Activated naive CD4-positive, alpha-beta T cell treated with anti-CD3 and anti-CD28 coated beads, Interleukin-2, amount 10 ng/mL, durations not matched to agents 7 days and 5 days (primary cell): ENCODE measurements around the gene AWAT2.
A peak's percentile ranks its signal among the peaks of the same experiment; 100 is the strongest.

Experiments used
- CTCF ChIA-PET: fragments of 350-600 bp; sonication (Branson Sonifier 250); formaldehyde crosslinking; loops from one replicate; lab custom pipeline; 2021; ENCODE audit warnings: antibody characterized with exemption; lab: Charles Lee
- DNase-seq: peaks from one replicate; pipeline ENCODE4 v3.0.0-alpha.2; 2020
- H3K27ac Mint-ChIP-seq: one replicate; pipeline ENCODE4 v1.8.0; 2021; ENCODE audit warnings: mild to moderate bottlenecking, moderate library complexity, mixed read lengths
- H3K27me3 Mint-ChIP-seq: one replicate; pipeline ENCODE4 v1.8.0; 2021; ENCODE audit warnings: mild to moderate bottlenecking, mixed read lengths
- H3K36me3 Mint-ChIP-seq: one replicate; pipeline ENCODE4 v1.8.0; 2021; ENCODE audit warnings: mixed read lengths
- H3K4me1 Mint-ChIP-seq: one replicate; pipeline ENCODE4 v1.8.0; 2021; ENCODE audit warnings: mixed read lengths
- H3K4me3 Mint-ChIP-seq: one replicate; pipeline ENCODE4 v1.8.0; 2021; ENCODE audit warnings: mild to moderate bottlenecking, moderate library complexity, mixed read lengths
- H3K9me3 Mint-ChIP-seq: one replicate; pipeline ENCODE4 v1.8.0; 2021; ENCODE audit warnings: mixed read lengths

The AWAT2 gene

GRCh38 chrX:70049925-70050324 lies at the start of gene AWAT2:
TSS of gene AWAT2 (minus strand) at chrX:70049938. CDS start at chrX:70049932, 6 bp downstream.
- no peak within 1 kb of the TSS for H3K27ac Mint-ChIP-seq

GRCh38 chrX:70096052-70096451 lies 46.3 kb upstream of the AWAT2 start:
- Mint-ChIP-seq H3K27ac (no peak overlapping the region), H3K4me3 (no peak overlapping the region), H3K27me3 (peaks cover 12% of the 10 kb centered on the region), H3K4me1 (peaks cover 2% of the 10 kb centered on the region), H3K9me3 (no peaks in the 10 kb centered on the region), H3K36me3 (no peaks in the 10 kb centered on the region)
- CTCF ChIA-PET: interaction anchor here (0.8 to 1.8 kb wide), 10 partner anchors 10 to 1430 kb away, joined by 3 to 6 read pairs (median 3); no protein-coding TSS in a partner anchor
- DNase-seq: peak; percentile 28

More at GRCh38 chrX:70049925-70050324, at the start of gene AWAT2:
- H3K27me3 Mint-ChIP-seq: no peaks in the 10 kb centered on the region
- CTCF ChIA-PET: no interaction called here
- no peaks in the 10 kb centered on the region for H3K36me3 Mint-ChIP-seq
- no peaks in the 10 kb centered on the region for H3K9me3 Mint-ChIP-seq
- no peak within 1 kb of the TSS for H3K4me3 Mint-ChIP-seq
- no peaks in the 10 kb centered on the region for H3K4me1 Mint-ChIP-seq
- no peak for DNase-seq

- peaks cover 7% of the 10 kb centered on the region for H3K27me3 Mint-ChIP-seq
- H3K4me3 Mint-ChIP-seq: no peak overlapping the region
- H3K9me3 Mint-ChIP-seq: no peaks in the 10 kb centered on the region
- no peaks in the 10 kb centered on the region for H3K36me3 Mint-ChIP-seq
- peaks cover 6% of the 10 kb centered on the region for H3K4me1 Mint-ChIP-seq
- no peak overlapping the region for H3K27ac Mint-ChIP-seq
- CTCF ChIA-PET: interaction anchor here (1.7 kb wide), 1 partner anchor 61 kb away, joined by 4 read pairs; no protein-coding TSS in a partner anchor
- DNase-seq: no peak
Observed at GRCh38 chrX:70092247-70092646, 42.5 kb upstream of the AWAT2 start.

- Mint-ChIP-seq H3K36me3 (no peaks in the 10 kb centered on the region), H3K9me3 (no peaks in the 10 kb centered on the region), H3K4me3 (no peak overlapping the region), H3K4me1 (peaks cover 4% of the 10 kb centered on the region), H3K27ac (no peak overlapping the region), H3K27me3 (peaks cover 4% of the 10 kb centered on the region)
- CTCF ChIA-PET: interaction anchor here (1.0 kb wide), 1 partner anchor 8 kb away, joined by 3 read pairs; no protein-coding TSS in a partner anchor
- DNase-seq: no peak
Observed at GRCh38 chrX:70089604-70090297, 40.0 kb upstream of the AWAT2 start.

GRCh38 chrX:70088751-70089150 lies 39.0 kb upstream of the AWAT2 start:
- DNase-seq: no peak
- no peak overlapping the region for H3K27ac Mint-ChIP-seq

GRCh38 chrX:70087857-70088630 lies 38.3 kb upstream of the AWAT2 start:
- DNase-seq: no peak
- no peak overlapping the region for H3K27ac Mint-ChIP-seq
- H3K36me3 Mint-ChIP-seq: no peaks in the 10 kb centered on the region
- H3K4me1 Mint-ChIP-seq: peaks cover 4% of the 10 kb centered on the region
- peaks cover 4% of the 10 kb centered on the region for H3K27me3 Mint-ChIP-seq
- CTCF ChIA-PET: interaction anchor here (1.0 kb wide), 1 partner anchor 10 kb away, joined by 3 read pairs; no protein-coding TSS in a partner anchor
- H3K4me3 Mint-ChIP-seq: no peak overlapping the region
- no peaks in the 10 kb centered on the region for H3K9me3 Mint-ChIP-seq

More at GRCh38 chrX:70088751-70089150, 39.0 kb upstream of the AWAT2 start:
- Mint-ChIP-seq H3K27me3 (peaks cover 4% of the 10 kb centered on the region), H3K4me1 (peaks cover 4% of the 10 kb centered on the region), H3K36me3 (no peaks in the 10 kb centered on the region), H3K9me3 (no peaks in the 10 kb centered on the region), H3K4me3 (no peak overlapping the region)
- CTCF ChIA-PET: interaction anchor here (1.0 kb wide), 1 partner anchor 9 kb away, joined by 3 read pairs; no protein-coding TSS in a partner anchor

GRCh38 chrX:70084592-70085240 lies 35.0 kb upstream of the AWAT2 start:
- no peaks in the 10 kb centered on the region for H3K36me3 Mint-ChIP-seq
- DNase-seq: no peak
- H3K27me3 Mint-ChIP-seq: peaks cover 4% of the 10 kb centered on the region
- H3K4me3 Mint-ChIP-seq: no peak overlapping the region
- no peaks in the 10 kb centered on the region for H3K9me3 Mint-ChIP-seq
- no peak overlapping the region for H3K27ac Mint-ChIP-seq
- CTCF ChIA-PET: no interaction called here
- peaks cover 2% of the 10 kb centered on the region for H3K4me1 Mint-ChIP-seq

GRCh38 chrX:70082723-70083122 lies 33.0 kb upstream of the AWAT2 start:
- Mint-ChIP-seq H3K36me3 (no peaks in the 10 kb centered on the region), H3K4me1 (no peaks in the 10 kb centered on the region), H3K4me3 (no peak overlapping the region), H3K9me3 (no peaks in the 10 kb centered on the region), H3K27ac (no peak overlapping the region), H3K27me3 (no peaks in the 10 kb centered on the region)
- CTCF ChIA-PET: interaction anchor here (1.0 kb wide), 1 partner anchor 14 kb away, joined by 4 read pairs; no protein-coding TSS in a partner anchor
- no peak for DNase-seq

- H3K4me1 Mint-ChIP-seq: no peaks in the 10 kb centered on the region
- no peak overlapping the region for H3K27ac Mint-ChIP-seq
- DNase-seq: no peak
- H3K36me3 Mint-ChIP-seq: no peaks in the 10 kb centered on the region
- H3K9me3 Mint-ChIP-seq: no peaks in the 10 kb centered on the region
- no peaks in the 10 kb centered on the region for H3K27me3 Mint-ChIP-seq
- no peak overlapping the region for H3K4me3 Mint-ChIP-seq
- CTCF ChIA-PET: no interaction called here
Observed at GRCh38 chrX:70079870-70080269, 30.1 kb upstream of the AWAT2 start.

- no peaks in the 10 kb centered on the region for H3K9me3 Mint-ChIP-seq
- no peaks in the 10 kb centered on the region for H3K36me3 Mint-ChIP-seq
- no peak overlapping the region for H3K4me3 Mint-ChIP-seq
- no peaks in the 10 kb centered on the region for H3K4me1 Mint-ChIP-seq
- no peak for DNase-seq
- no peaks in the 10 kb centered on the region for H3K27me3 Mint-ChIP-seq
- CTCF ChIA-PET: no interaction called here
- H3K27ac Mint-ChIP-seq: no peak overlapping the region
Observed at GRCh38 chrX:70079297-70079696, 29.6 kb upstream of the AWAT2 start.

GRCh38 chrX:70066646-70067045 lies 16.9 kb upstream of the AWAT2 start:
- no peaks in the 10 kb centered on the region for H3K9me3 Mint-ChIP-seq
- CTCF ChIA-PET: no interaction called here
- no peak overlapping the region for H3K4me3 Mint-ChIP-seq
- peaks cover 8% of the 10 kb centered on the region for H3K27me3 Mint-ChIP-seq
- no peak for DNase-seq
- no peaks in the 10 kb centered on the region for H3K36me3 Mint-ChIP-seq
- no peaks in the 10 kb centered on the region for H3K4me1 Mint-ChIP-seq
- no peak overlapping the region for H3K27ac Mint-ChIP-seq

- no peak for DNase-seq
- peaks cover 8% of the 10 kb centered on the region for H3K27me3 Mint-ChIP-seq
- H3K4me1 Mint-ChIP-seq: no peaks in the 10 kb centered on the region
- H3K36me3 Mint-ChIP-seq: no peaks in the 10 kb centered on the region
- CTCF ChIA-PET: no interaction called here
- H3K27ac Mint-ChIP-seq: no peak overlapping the region
- no peak overlapping the region for H3K4me3 Mint-ChIP-seq
- no peaks in the 10 kb centered on the region for H3K9me3 Mint-ChIP-seq
Observed at GRCh38 chrX:70062961-70063550, 13.3 kb upstream of the AWAT2 start.

- H3K27me3 Mint-ChIP-seq: peaks cover 8% of the 10 kb centered on the region
- H3K36me3 Mint-ChIP-seq: no peaks in the 10 kb centered on the region
- H3K4me1 Mint-ChIP-seq: no peaks in the 10 kb centered on the region
- no peak for DNase-seq
- CTCF ChIA-PET: no interaction called here
- H3K9me3 Mint-ChIP-seq: no peaks in the 10 kb centered on the region
- H3K4me3 Mint-ChIP-seq: no peak within 1 kb of the TSS
- H3K27ac Mint-ChIP-seq: no peak within 1 kb of the TSS
Observed at GRCh38 chrX:70062076-70062475, 12.3 kb upstream of the AWAT2 start, which contains the start of gene OTUD6A. TSS of gene OTUD6A (plus strand) at chrX:70062457. CDS start at chrX:70062525, 68 bp downstream.

GRCh38 chrX:70054391-70054790 lies 4.7 kb upstream of the AWAT2 start:
- no peaks in the 10 kb centered on the region for H3K9me3 Mint-ChIP-seq
- H3K36me3 Mint-ChIP-seq: no peaks in the 10 kb centered on the region
- peaks cover 4% of the 10 kb centered on the region for H3K27me3 Mint-ChIP-seq
- CTCF ChIA-PET: no interaction called here
- no peak for DNase-seq
- H3K27ac Mint-ChIP-seq: no peak overlapping the region
- H3K4me3 Mint-ChIP-seq: no peak overlapping the region
- H3K4me1 Mint-ChIP-seq: no peaks in the 10 kb centered on the region
